Mesenchymal stem cell (in vitro differentiated cells and primary cell): ENCODE data around the gene DRICH1.

ENCODE experiments used
- DNase-seq: peaks from one replicate; pipeline ENCODE4 v3.0.0-alpha.2; 2013
- H2AFZ ChIP-seq: one replicate; pipeline ENCODE4 v1.6.1; 2013; ENCODE audit warnings: low read depth, mild to moderate bottlenecking, control low read depth, inconsistent platforms, low read length, moderate library complexity
- H2AK5ac ChIP-seq: 2 replicates; pipeline ENCODE4 v1.6.1; 2013; ENCODE audit warnings: low read length, moderate library complexity, mild to moderate bottlenecking, inconsistent platforms; ENCODE audit not compliant: severe bottlenecking
- H2BK120ac ChIP-seq: one replicate; pipeline ENCODE4 v1.6.1; 2013; ENCODE audit warnings: low read depth, mild to moderate bottlenecking, inconsistent platforms, low read length, moderate library complexity
- H2BK12ac ChIP-seq, 2 experiments: one replicate each; pipeline ENCODE4 v1.6.1; 2013; ENCODE audit warnings: inconsistent platforms in 2 of 2, low read length in 2 of 2, mild to moderate bottlenecking in 2 of 2, moderate library complexity in 2 of 2, control low read depth in 1 of 2
- H2BK15ac ChIP-seq: one replicate; pipeline ENCODE4 v1.6.1; 2013; ENCODE audit warnings: mild to moderate bottlenecking, low read depth, inconsistent platforms; ENCODE audit not compliant: poor library complexity, severe bottlenecking
- H2BK5ac ChIP-seq: 2 replicates; pipeline ENCODE4 v1.6.1; 2013; ENCODE audit warnings: low read depth, mild to moderate bottlenecking, low read length, control low read depth, inconsistent platforms; ENCODE audit not compliant: poor library complexity, severe bottlenecking
- H3K14ac ChIP-seq, 2 experiments: one replicate each; pipeline ENCODE4 v1.6.1; 2013; ENCODE audit warnings: inconsistent platforms in 2 of 2, low read length in 2 of 2, control low read depth in 1 of 2, mild to moderate bottlenecking in 1 of 2, moderate library complexity in 1 of 2
- H3K18ac ChIP-seq, 2 experiments: one replicate each; pipeline ENCODE4 v1.6.1; 2013; ENCODE audit warnings: inconsistent platforms in 2 of 2, low read length in 2 of 2, control low read depth in 1 of 2, low read depth in 1 of 2, mild to moderate bottlenecking in 1 of 2
- H3K23ac ChIP-seq, 2 experiments: one replicate each; pipeline ENCODE4 v1.6.1; 2013; ENCODE audit warnings: inconsistent platforms in 2 of 2, low read length in 2 of 2, mild to moderate bottlenecking in 2 of 2, moderate library complexity in 2 of 2, control low read depth in 1 of 2
- H3K27ac ChIP-seq: 2 replicates; pipeline ENCODE4 v1.5.1; 2013; ENCODE audit warnings: mild to moderate bottlenecking, moderate library complexity, low read length, control low read depth, inconsistent platforms; ENCODE audit not compliant: poor library complexity, severe bottlenecking
- H3K27me3 ChIP-seq, 2 experiments: 2 replicates each; pipeline versions ENCODE4 v1.6.1 to v1.7.0; 2013; ENCODE audit warnings: low read length in 2 of 2, mild to moderate bottlenecking in 2 of 2, moderate library complexity in 2 of 2, control low read depth in 1 of 2, inconsistent platforms in 1 of 2; ENCODE audit not compliant: control insufficient read depth in 1 of 2, insufficient read depth in 1 of 2
- H3K36me3 ChIP-seq, 2 experiments: 2 replicates each; pipeline versions ENCODE4 v1.6.1 to v1.7.0; 2013; ENCODE audit warnings: low read length in 2 of 2, control low read depth in 1 of 2, inconsistent platforms in 1 of 2, low read depth in 1 of 2, mild to moderate bottlenecking in 1 of 2; ENCODE audit not compliant: insufficient read depth in 2 of 2, control insufficient read depth in 1 of 2
- H3K4ac ChIP-seq, 2 experiments: one replicate each; pipeline ENCODE4 v1.6.1; 2013; ENCODE audit warnings: inconsistent platforms in 2 of 2, low read length in 2 of 2, mild to moderate bottlenecking in 2 of 2, moderate library complexity in 2 of 2, control low read depth in 1 of 2, low read depth in 1 of 2
- H3K4me1 ChIP-seq: 2 replicates; pipeline ENCODE4 v1.6.1; 2013; ENCODE audit warnings: low read depth, low read length, control low read depth; ENCODE audit not compliant: control insufficient read depth, insufficient read depth
- H3K4me2 ChIP-seq: 2 replicates; pipeline ENCODE4 v1.6.1; 2013; ENCODE audit warnings: low read length, mild to moderate bottlenecking, inconsistent platforms; ENCODE audit not compliant: poor library complexity, severe bottlenecking
- H3K4me3 ChIP-seq, 2 experiments: 2 replicates each; pipeline versions ENCODE4 v1.5.1 to v1.7.0; 2013; ENCODE audit warnings: low read length in 2 of 2, mild to moderate bottlenecking in 2 of 2, control low read depth in 1 of 2, low read depth in 1 of 2; ENCODE audit not compliant: insufficient read depth in 1 of 2
- H3K79me1 ChIP-seq: replicated peaks from 2 replicates; pipeline ENCODE4 v1.6.1; 2013; ENCODE audit warnings: mild to moderate bottlenecking, control low read depth, low read length, inconsistent platforms; ENCODE audit not compliant: poor library complexity, severe bottlenecking
- H3K9ac ChIP-seq: 2 replicates; pipeline ENCODE4 v1.7.0; 2013; ENCODE audit warnings: mild to moderate bottlenecking, low read length, moderate library complexity
- H3K9me3 ChIP-seq: 2 replicates; pipeline ENCODE4 v1.7.0; 2013; ENCODE audit warnings: mild to moderate bottlenecking, low read length; ENCODE audit not compliant: control insufficient read depth
- H4K8ac ChIP-seq: one replicate; pipeline ENCODE4 v1.6.1; 2013; ENCODE audit warnings: inconsistent platforms, mild to moderate bottlenecking, low read length, moderate library complexity
- H4K91ac ChIP-seq: one replicate; pipeline ENCODE4 v1.6.1; 2013; ENCODE audit warnings: mild to moderate bottlenecking, low read length, inconsistent platforms
- WGBS: methylation state at CpG from one replicate; pipeline ENCODE4 v1.1.7; 2013; ENCODE audit warnings: mixed read lengths; 5-methylcytosine and 5-hydroxymethylcytosine counted together

DRICH1 gene

DNA sequence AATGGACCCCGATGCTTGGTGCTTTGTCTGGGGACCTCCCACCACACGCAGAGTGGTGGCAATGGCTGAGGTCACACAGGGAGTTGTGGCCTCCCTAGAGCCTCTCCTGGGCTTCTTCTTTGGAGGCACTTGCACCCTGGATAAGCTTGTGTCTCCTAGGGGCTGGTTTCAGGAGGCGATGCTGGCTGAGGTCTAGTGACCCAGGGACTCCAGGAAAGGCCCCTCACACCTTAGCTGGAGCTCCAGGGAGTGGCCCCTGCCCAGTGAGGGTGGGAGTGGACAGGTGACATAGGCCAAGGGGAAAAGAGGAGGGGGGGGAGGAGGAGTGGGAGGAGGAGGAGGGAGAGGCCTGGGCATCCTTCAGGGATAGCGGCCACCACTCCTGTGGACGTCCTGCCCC, 52.8 kb downstream of the DRICH1 start:
- H3K36me3 ChIP-seq = no peaks in the 10 kb centered on the region
- H3K4me2 ChIP-seq = no peak overlapping the region
- no peaks in the 10 kb centered on the region for H3K79me1 ChIP-seq
- 89% methylated on average over 4 of the region's 5 CpGs for WGBS
- H3K4ac ChIP-seq = no peak overlapping the region
- no peak overlapping the region for H4K8ac ChIP-seq
- H3K18ac ChIP-seq = no peak overlapping the region
- H2BK15ac ChIP-seq = no peak overlapping the region
- H3K9ac ChIP-seq = no peak overlapping the region
- H4K91ac ChIP-seq = no peak overlapping the region
- H2BK120ac ChIP-seq = no peak overlapping the region
- no peak overlapping the region for H2BK12ac ChIP-seq
- DNase-seq = no peak
- H3K27me3 ChIP-seq = peaks cover 14 to 20% of the 10 kb centered on the region in 2 experiments
- H3K14ac ChIP-seq = no peak overlapping the region
- H2AFZ ChIP-seq = no peak overlapping the region
- no peak overlapping the region for H3K27ac ChIP-seq
- H3K4me1 ChIP-seq = no peaks in the 10 kb centered on the region
- no peak overlapping the region for H3K4me3 ChIP-seq
- no peaks in the 10 kb centered on the region for H3K9me3 ChIP-seq
- no peak overlapping the region for H2BK5ac ChIP-seq
- no peak overlapping the region for H2AK5ac ChIP-seq
- H3K23ac ChIP-seq = no peak overlapping the region

DNA sequence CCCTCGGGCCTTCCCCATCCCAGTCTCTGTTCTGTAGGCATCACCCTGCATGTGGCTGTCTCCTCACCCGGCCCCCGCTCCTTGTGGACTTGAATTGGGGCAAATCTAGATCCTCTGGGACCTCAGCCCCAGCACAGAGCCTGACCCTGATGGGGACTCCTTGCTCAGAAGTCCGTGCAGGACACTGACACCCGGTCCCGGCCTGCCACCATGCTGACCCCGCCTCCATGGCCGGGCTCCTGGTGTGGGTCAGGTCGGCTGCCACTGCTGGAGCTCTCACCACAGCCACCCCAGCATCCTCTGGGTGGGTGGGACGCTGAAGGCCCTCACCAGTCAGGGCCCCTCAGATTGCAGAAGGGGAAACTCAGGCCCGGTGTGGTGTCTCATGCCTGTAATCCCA, 53.8 kb downstream of the DRICH1 start:
- Histone ChIP-seq H4K91ac (no peak overlapping the region), H2AFZ (no peak overlapping the region), H2BK5ac (no peak overlapping the region), H3K9ac (no peak overlapping the region), H3K4me1 (no peaks in the 10 kb centered on the region), H4K8ac (no peak overlapping the region), H3K79me1 (no peaks in the 10 kb centered on the region), H2BK120ac (no peak overlapping the region), H2BK12ac (no peak overlapping the region), H3K14ac (peak overlapping the region in 1 of 2 experiments; percentile 65), H3K23ac (no peak overlapping the region), H3K36me3 (no peaks in the 10 kb centered on the region), H2AK5ac (no peak overlapping the region), H2BK15ac (no peak overlapping the region), H3K9me3 (no peaks in the 10 kb centered on the region), H3K4ac (no peak overlapping the region), H3K27ac (no peak overlapping the region), H3K4me2 (no peak overlapping the region), H3K27me3 (peaks cover 5 to 16% of the 10 kb centered on the region in 2 experiments), H3K18ac (no peak overlapping the region), H3K4me3 (no peak overlapping the region)
- DNase-seq = no peak
- whole genome bisulfite sequencing = 77% methylated on average over 9 of the region's 11 CpGs

DNA sequence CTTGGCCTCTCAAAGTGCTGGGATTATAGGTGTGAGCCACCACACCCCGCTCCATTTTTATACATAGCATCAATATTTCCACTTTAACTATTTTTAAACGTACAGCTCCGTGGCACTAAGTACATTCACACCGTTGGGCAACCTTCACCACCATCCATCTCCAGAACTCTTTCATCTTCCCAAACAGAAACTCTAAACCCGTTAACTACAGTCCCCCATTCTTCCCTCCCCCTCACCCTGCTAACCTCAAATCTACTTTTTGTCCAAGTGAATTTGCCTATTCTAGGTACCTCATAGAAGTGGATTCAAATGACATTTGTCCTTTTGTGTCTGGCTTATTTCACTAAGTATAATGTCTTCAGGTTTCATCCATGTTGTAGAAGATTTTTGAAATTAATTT, 55.4 kb downstream of the DRICH1 start:
- no peak overlapping the region for H2BK15ac ChIP-seq
- no peak overlapping the region for H2AFZ ChIP-seq
- no peak for DNase-seq
- no peak overlapping the region for H3K18ac ChIP-seq
- WGBS = 88% methylated on average over 5 of the region's 5 CpGs
- no peak overlapping the region for H3K23ac ChIP-seq
- H2BK5ac ChIP-seq = no peak overlapping the region
- no peak overlapping the region for H4K8ac ChIP-seq
- H3K14ac ChIP-seq = no peak overlapping the region
- no peak overlapping the region for H2AK5ac ChIP-seq
- no peak overlapping the region for H3K27ac ChIP-seq
- no peaks in the 10 kb centered on the region for H3K9me3 ChIP-seq
- peaks cover 5 to 9% of the 10 kb centered on the region in 2 experiments for H3K27me3 ChIP-seq
- H2BK120ac ChIP-seq = no peak overlapping the region
- no peak overlapping the region for H3K4me2 ChIP-seq
- H3K79me1 ChIP-seq = no peaks in the 10 kb centered on the region
- H3K4ac ChIP-seq = no peak overlapping the region
- no peak overlapping the region for H2BK12ac ChIP-seq
- no peak overlapping the region for H3K4me3 ChIP-seq
- H3K36me3 ChIP-seq = no peaks in the 10 kb centered on the region
- no peak overlapping the region for H4K91ac ChIP-seq
- no peak overlapping the region for H3K9ac ChIP-seq
- H3K4me1 ChIP-seq = no peaks in the 10 kb centered on the region

DNA sequence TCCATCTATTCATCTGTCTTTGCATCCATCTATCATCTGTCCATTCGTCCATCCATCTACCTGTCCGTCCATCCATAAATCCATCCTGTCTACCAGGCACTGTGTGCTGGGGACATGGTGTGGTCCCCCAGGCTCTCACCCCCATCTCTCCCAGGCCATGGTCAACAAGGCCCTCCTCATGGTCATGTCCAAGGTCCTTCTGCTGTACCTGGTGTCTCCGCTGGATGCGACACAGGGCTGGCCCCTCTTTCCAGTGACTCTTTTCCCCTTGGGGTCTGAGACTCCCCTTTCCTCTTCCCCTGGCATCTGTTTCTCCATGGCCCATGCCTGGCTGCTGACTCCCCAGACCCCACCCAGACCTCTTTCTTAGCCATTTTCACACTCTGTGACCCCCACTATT, 56.5 kb downstream of the DRICH1 start:
- Histone ChIP-seq H3K4me3 (no peak overlapping the region), H3K36me3 (no peaks in the 10 kb centered on the region), H3K14ac (no peak overlapping the region), H2AFZ (no peak overlapping the region), H3K23ac (no peak overlapping the region), H2AK5ac (no peak overlapping the region), H3K9ac (no peak overlapping the region), H4K8ac (no peak overlapping the region), H3K4me1 (no peaks in the 10 kb centered on the region), H3K4me2 (no peak overlapping the region), H2BK120ac (no peak overlapping the region), H3K4ac (no peak overlapping the region), H2BK12ac (no peak overlapping the region), H3K27ac (no peak overlapping the region), H3K79me1 (no peaks in the 10 kb centered on the region), H2BK5ac (no peak overlapping the region), H4K91ac (no peak overlapping the region), H3K27me3 (peaks cover 5 to 7% of the 10 kb centered on the region in 2 experiments), H3K18ac (no peak overlapping the region), H3K9me3 (no peaks in the 10 kb centered on the region), H2BK15ac (no peak overlapping the region)
- no peak for DNase-seq
- WGBS = 93% methylated on average over 4 of the region's 4 CpGs
